NB4 (cell line): ENCODE measurements around the gene CDK9.

ENCODE experiments used
- CTCF ChIP-seq: IDR thresholded peaks from one replicate; pipeline ENCODE4 v1.5.1; 2012; ENCODE audit warnings: low read depth, low read length
- MAX ChIP-seq: IDR thresholded peaks from 2 replicates; pipeline ENCODE4 v1.6.1; 2011; ENCODE audit warnings: low read depth, low read length
- MYC ChIP-seq: IDR thresholded peaks from 2 replicates; pipeline ENCODE4 v1.6.1; 2011; ENCODE audit warnings: low read depth, low read length
- POLR2A ChIP-seq: IDR thresholded peaks from 2 replicates; pipeline ENCODE4 v1.6.1; 2011; ENCODE audit warnings: mild to moderate bottlenecking; ENCODE audit not compliant: insufficient read length; ENCODE audit errors: extremely low read depth

- no peak for TF ChIP-seq POLR2A
- TF ChIP-seq CTCF = no peak
- TF ChIP-seq MYC = no peak
- 0 out of 2 replicates have a peak, but pooled peaks have one; percentile 10 for TF ChIP-seq MAX
These were observed 6.5 kb upstream of the CDK9 start for GRCh38 chr9:127779136-127779981.
